ENCODE results near the gene POC1B. TPM values are rescaled to one million over a fixed set of nuclear protein-coding genes. Genes with fewer than 3 reads are reported as not detected.

The POC1B gene
- total RNA-seq, 2 donors from 2014 or later = 11.9 to 30.7 TPM

- DNase-seq (ENCODE audit: low spot score) (no peak), ATAC-seq (ENCODE audit: insufficient number of reproducible peaks, low FRiP score, low read depth) (no peak)
- no peaks in the 10 kb centered on the region for H3K27me3 ChIP-seq (replicated peaks; ENCODE audit: insufficient read depth)
- no peaks in the 10 kb centered on the region for H3K36me3 ChIP-seq
- peaks cover 8 to 11% of the 10 kb centered on the region in 2 donors for H3K4me1 ChIP-seq (ENCODE audit: control insufficient read depth in 1 of 2, low read depth in 2 of 2)
- no peaks in the 10 kb centered on the region for H3K9me3 ChIP-seq
- H3K27ac ChIP-seq = no peak overlapping the region
- no peak overlapping the region for H3K4me3 ChIP-seq
- no peak for TF ChIP-seq CTCF (IDR thresholded peaks at IDR 0.05)
These were observed 104.6 kb downstream of the POC1B start for GRCh38 chr12:89421092-89421835.

- Histone ChIP-seq H3K4me1 (ENCODE audit: control insufficient read depth in 1 of 2, low read depth in 2 of 2) (peaks cover 8 to 11% of the 10 kb centered on the region in 2 donors), H3K27me3 (replicated peaks; ENCODE audit: insufficient read depth) (no peaks in the 10 kb centered on the region), H3K9me3 (no peaks in the 10 kb centered on the region), H3K36me3 (no peaks in the 10 kb centered on the region), H3K4me3 (no peak overlapping the region), H3K27ac (no peak overlapping the region)
- TF ChIP-seq CTCF (IDR thresholded peaks at IDR 0.05) = no peak
- ATAC-seq (ENCODE audit: insufficient number of reproducible peaks, low FRiP score, low read depth) (no peak), DNase-seq (ENCODE audit: low spot score) (no peak)
These were observed 107.5 kb downstream of the POC1B start for GRCh38 chr12:89418228-89418910.

DNA sequence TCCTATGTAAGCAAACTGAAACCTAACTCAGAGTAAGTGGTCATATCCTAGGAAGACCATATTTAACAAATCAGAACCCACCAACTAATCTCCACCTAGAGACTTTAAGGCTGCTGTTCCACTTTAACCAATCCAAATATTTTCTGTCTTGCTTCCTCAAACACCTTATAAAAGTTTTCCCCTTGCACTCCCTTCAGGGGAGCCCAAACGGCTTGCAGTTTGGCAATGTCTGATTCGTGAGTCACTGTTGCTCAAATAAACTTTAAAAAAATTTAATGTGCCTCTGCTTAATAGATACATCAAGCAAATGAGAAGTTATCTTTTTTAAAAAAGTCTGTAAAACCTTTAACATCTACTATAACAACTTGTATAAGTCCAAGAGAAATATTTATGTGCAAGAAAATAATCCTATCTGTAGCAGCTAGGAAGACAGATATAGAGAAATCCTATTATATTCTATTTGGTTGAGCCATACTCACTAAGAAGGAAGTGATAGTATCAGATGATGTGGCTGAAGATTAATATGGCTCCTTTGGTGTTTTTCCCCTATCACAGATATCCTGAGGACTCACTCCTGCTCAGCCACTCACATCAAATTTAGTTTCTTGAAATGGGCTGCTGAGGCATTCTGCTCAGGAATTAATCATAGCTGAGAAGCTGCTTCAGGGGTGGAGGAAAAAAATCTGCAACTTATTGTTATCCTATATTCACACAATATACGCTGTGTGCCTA lies 108.4 kb downstream of the POC1B start:
- no peak overlapping the region for H3K27ac ChIP-seq
- DNase-seq (ENCODE audit: low spot score) (no peak), ATAC-seq (ENCODE audit: insufficient number of reproducible peaks, low FRiP score, low read depth) (peak; percentile 43)
- no peak overlapping the region for H3K4me3 ChIP-seq
- H3K36me3 ChIP-seq = no peaks in the 10 kb centered on the region
- no peak for TF ChIP-seq CTCF (IDR thresholded peaks at IDR 0.05)
- no peaks in the 10 kb centered on the region for H3K27me3 ChIP-seq (replicated peaks; ENCODE audit: insufficient read depth)
- H3K9me3 ChIP-seq = no peaks in the 10 kb centered on the region
- H3K4me1 ChIP-seq (ENCODE audit: control insufficient read depth in 1 of 2, low read depth in 2 of 2) = peaks cover 8 to 11% of the 10 kb centered on the region in 2 donors

DNA sequence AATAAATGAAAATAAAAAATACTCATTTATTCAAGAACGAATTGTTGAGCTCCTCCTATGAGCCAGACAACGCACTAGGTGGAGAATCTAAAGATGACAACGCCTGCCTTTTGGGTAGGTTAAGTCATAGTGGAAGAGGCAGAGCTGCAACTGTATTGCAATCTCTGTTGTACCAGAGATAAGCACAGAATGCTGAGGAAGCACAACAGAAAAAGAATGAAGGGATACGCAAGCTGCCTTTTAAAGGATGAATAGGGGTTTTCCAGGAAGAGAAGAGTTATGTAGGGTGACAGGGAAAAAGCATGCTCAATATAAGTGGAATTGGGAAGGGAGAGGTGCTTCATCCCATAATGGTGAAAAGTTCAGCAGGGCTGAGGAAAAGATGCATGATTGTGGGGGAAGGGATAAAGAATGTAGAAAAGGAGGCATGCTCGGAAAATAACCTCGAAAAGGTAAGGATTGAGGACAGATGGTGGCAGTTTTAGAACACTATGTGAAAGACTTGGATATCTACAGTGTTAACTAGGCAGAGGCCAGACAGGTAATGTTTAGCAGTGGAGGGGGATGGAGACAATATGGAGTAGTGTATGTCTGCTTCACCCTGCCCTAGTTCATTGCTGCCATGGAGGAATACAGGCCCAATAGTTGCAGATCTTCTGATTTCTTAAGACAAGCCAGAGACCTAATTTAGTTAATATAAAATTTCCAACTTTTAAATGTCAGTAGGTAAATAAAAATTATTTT lies 109.6 kb downstream of the POC1B start:
- H3K27ac ChIP-seq = no peak overlapping the region

More for the DNA sequence above, 109.6 kb downstream of the POC1B start:
- no peaks in the 10 kb centered on the region for H3K9me3 ChIP-seq
- DNase-seq (ENCODE audit: low spot score) (no peak), ATAC-seq (ENCODE audit: insufficient number of reproducible peaks, low FRiP score, low read depth) (no peak)
- TF ChIP-seq CTCF (IDR thresholded peaks at IDR 0.05) = no peak
- H3K4me1 ChIP-seq (ENCODE audit: control insufficient read depth in 1 of 2, low read depth in 2 of 2) = peaks cover 8 to 11% of the 10 kb centered on the region in 2 donors
- no peaks in the 10 kb centered on the region for H3K27me3 ChIP-seq (replicated peaks; ENCODE audit: insufficient read depth)
- no peak overlapping the region for H3K4me3 ChIP-seq
- H3K36me3 ChIP-seq = no peaks in the 10 kb centered on the region

All from thoracic aorta (tissue), 2 donors.